GM12891 (cell line): ENCODE results near the gene NET1.

Experiments used
- POLR2A ChIP-seq: IDR thresholded peaks from 2 replicates; pipeline ENCODE4 v1.6.1; 2011; ENCODE audit warnings: low read depth, low read length, control low read depth
- POLR2AphosphoS5 ChIP-seq: IDR thresholded peaks from 2 replicates; pipeline ENCODE4 v1.6.1; 2011; ENCODE audit warnings: low read depth, low read length, control low read depth

- TF ChIP-seq POLR2AphosphoS5: no peak
- TF ChIP-seq POLR2A: no peak
Observed at GRCh38 chr10:5387169-5387568, 25.2 kb upstream of the NET1 start.
